ENCODE data around the gene IFNLR1. TPM values are rescaled to one million over a fixed set of nuclear protein-coding genes. Genes with fewer than 3 reads are reported as not detected.

The IFNLR1 gene
- total RNA-seq, 1 experiment from 2014 or later = 6.1 TPM

GRCh38 chr1:24127134-24127800, 59.8 kb downstream of the IFNLR1 start:
- POLR2A ChIA-PET = no interaction called here
- Histone ChIP-seq H3K36me3 (ENCODE audit: control insufficient read depth, insufficient read depth, low read length) (no peaks in the 10 kb centered on the region), H3K4me3 (ENCODE audit: low read depth, low read length) (no peak overlapping the region), H3K27me3 (replicated peaks; ENCODE audit: control insufficient read depth, insufficient read depth, low read length) (no peaks in the 10 kb centered on the region), H3K4me1 (no peaks in the 10 kb centered on the region), H3K9me3 (no peaks in the 10 kb centered on the region)
- no peak overlapping the region for H3K27ac Mint-ChIP-seq (ENCODE audit: unreplicated experiment)
- H3K36me3 Mint-ChIP-seq (ENCODE audit: insufficient read depth, unreplicated experiment) = no peaks in the 10 kb centered on the region
- no peaks in the 10 kb centered on the region for H3K4me1 Mint-ChIP-seq (ENCODE audit: low read depth, unreplicated experiment)
- intact Hi-C loops (cut with micrococcal nuclease; ENCODE audit: unreplicated experiment) = no loop called here
- no TSS peak for BruUV-seq (replicated peaks)
- DNase-seq = no peak
- H3K27me3 Mint-ChIP-seq (ENCODE audit: insufficient read depth, unreplicated experiment) = no peaks in the 10 kb centered on the region
- H3K4me3 Mint-ChIP-seq (ENCODE audit: unreplicated experiment) = no peak overlapping the region
- H3K9me3 Mint-ChIP-seq (ENCODE audit: unreplicated experiment) = peaks cover 14% of the 10 kb centered on the region
- TF ChIP-seq CTCF (IDR thresholded peaks at IDR 0.05; ENCODE audit: insufficient read depth in 1 of 2, low read depth in 1 of 2, low read length in 1 of 2, severe bottlenecking in 1 of 2, unreplicated experiment in 1 of 2) = no peak
- CTCF ChIA-PET = no interaction called here

- ChIA-PET CTCF (no interaction called here), POLR2A (interaction anchor here (0.8 kb wide), 1 partner anchor 24 kb away, joined by 3 read pairs; no protein-coding TSS in a partner anchor)
- no peaks in the 10 kb centered on the region for H3K4me1 ChIP-seq
- H3K9me3 ChIP-seq = no peaks in the 10 kb centered on the region
- Mint-ChIP-seq H3K27ac (ENCODE audit: unreplicated experiment) (no peak overlapping the region), H3K9me3 (ENCODE audit: unreplicated experiment) (peaks cover 14% of the 10 kb centered on the region), H3K36me3 (ENCODE audit: insufficient read depth, unreplicated experiment) (no peaks in the 10 kb centered on the region), H3K4me3 (ENCODE audit: unreplicated experiment) (no peak overlapping the region), H3K27me3 (ENCODE audit: insufficient read depth, unreplicated experiment) (no peaks in the 10 kb centered on the region), H3K4me1 (ENCODE audit: low read depth, unreplicated experiment) (no peaks in the 10 kb centered on the region)
- no peak overlapping the region for H3K4me3 ChIP-seq (ENCODE audit: low read depth, low read length)
- intact Hi-C loops (cut with micrococcal nuclease; ENCODE audit: unreplicated experiment) = no loop called here
- BruUV-seq (replicated peaks) = no TSS peak
- H3K36me3 ChIP-seq (ENCODE audit: control insufficient read depth, insufficient read depth, low read length) = no peaks in the 10 kb centered on the region
- no peak for DNase-seq
- no peaks in the 10 kb centered on the region for H3K27me3 ChIP-seq (replicated peaks; ENCODE audit: control insufficient read depth, insufficient read depth, low read length)
- no peak for TF ChIP-seq CTCF (IDR thresholded peaks at IDR 0.05; ENCODE audit: insufficient read depth in 1 of 2, low read depth in 1 of 2, low read length in 1 of 2, severe bottlenecking in 1 of 2, unreplicated experiment in 1 of 2)
These were observed 60.4 kb downstream of the IFNLR1 start for GRCh38 chr1:24126672-24127023.

- Histone ChIP-seq H3K9me3 (no peaks in the 10 kb centered on the region), H3K27me3 (replicated peaks; ENCODE audit: control insufficient read depth, insufficient read depth, low read length) (no peaks in the 10 kb centered on the region), H3K4me3 (ENCODE audit: low read depth, low read length) (no peak overlapping the region), H3K36me3 (ENCODE audit: control insufficient read depth, insufficient read depth, low read length) (no peaks in the 10 kb centered on the region), H3K4me1 (no peaks in the 10 kb centered on the region)
- BruUV-seq (replicated peaks) = no TSS peak
- no peaks in the 10 kb centered on the region for H3K27me3 Mint-ChIP-seq (ENCODE audit: insufficient read depth, unreplicated experiment)
- no peak overlapping the region for H3K27ac Mint-ChIP-seq (ENCODE audit: unreplicated experiment)
- ChIA-PET POLR2A (interaction anchor here (0.8 kb wide), 1 partner anchor 24 kb away, joined by 3 read pairs; no protein-coding TSS in a partner anchor), CTCF (no interaction called here)
- intact Hi-C loops (cut with micrococcal nuclease; ENCODE audit: unreplicated experiment) = no loop called here
- no peak overlapping the region for H3K4me3 Mint-ChIP-seq (ENCODE audit: unreplicated experiment)
- DNase-seq = no peak
- peaks cover 14% of the 10 kb centered on the region for H3K9me3 Mint-ChIP-seq (ENCODE audit: unreplicated experiment)
- no peaks in the 10 kb centered on the region for H3K36me3 Mint-ChIP-seq (ENCODE audit: insufficient read depth, unreplicated experiment)
- no peak for TF ChIP-seq CTCF (IDR thresholded peaks at IDR 0.05; ENCODE audit: insufficient read depth in 1 of 2, low read depth in 1 of 2, low read length in 1 of 2, severe bottlenecking in 1 of 2, unreplicated experiment in 1 of 2)
- H3K4me1 Mint-ChIP-seq (ENCODE audit: low read depth, unreplicated experiment) = no peaks in the 10 kb centered on the region
These were observed 60.9 kb downstream of the IFNLR1 start for GRCh38 chr1:24126018-24126671.

All from Caco-2 (cell line).